Islet of Langerhans (tissue), 1 donor: ENCODE results near the gene NPAS3.

ENCODE experiments used
- FAIRE-seq: peaks from one replicate; lab custom pipeline; 2011; peaks lifted over from hg19 to GRCh38; lab: Jason Lieb, UNC

The NPAS3 gene

GRCh38 chr14:33839193-33840076 lies 900.8 kb downstream of the NPAS3 start:
- FAIRE-seq: no peak

- FAIRE-seq: no peak
Observed at GRCh38 chr14:33840797-33841196, 902.1 kb downstream of the NPAS3 start.

DNA sequence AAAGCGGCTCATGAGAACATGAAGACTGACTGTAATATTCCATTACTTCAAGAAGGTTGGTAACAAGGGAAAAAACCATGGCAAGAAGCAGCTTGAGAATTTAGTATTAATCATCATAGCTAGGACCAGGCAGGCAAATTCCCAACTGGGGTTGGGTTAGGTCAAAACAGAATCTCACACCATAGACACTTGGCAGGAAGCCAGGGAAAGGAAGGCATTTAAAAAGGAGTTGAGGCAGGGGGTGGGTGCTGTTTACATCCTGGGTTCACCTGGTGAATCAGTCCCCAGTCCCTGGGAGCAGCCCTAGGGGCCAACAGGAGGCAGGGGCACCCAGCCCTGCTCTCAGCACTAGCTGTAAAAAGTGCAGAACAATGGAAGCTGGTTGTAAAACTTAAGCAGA lies 903.6 kb downstream of the NPAS3 start:
- no peak for FAIRE-seq

DNA sequence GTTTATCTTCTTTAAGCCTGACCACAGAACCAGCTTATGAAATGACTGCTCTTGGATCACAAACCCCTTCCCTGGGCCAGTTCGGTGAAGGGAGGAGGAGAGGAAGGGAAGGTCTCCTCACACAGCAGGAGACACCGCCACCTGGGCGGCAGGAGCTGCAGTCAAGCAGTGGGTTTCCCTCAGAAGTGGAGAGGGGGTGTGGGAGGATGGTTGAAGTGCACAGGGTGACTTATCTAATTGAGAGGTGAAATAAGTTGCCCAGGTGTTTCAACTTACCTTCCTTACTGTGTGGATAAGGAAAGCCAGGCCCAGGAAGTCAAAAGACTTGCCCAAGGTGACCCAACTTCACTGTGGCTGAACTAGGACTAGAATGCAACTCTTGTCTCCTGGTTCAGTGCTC lies 905.4 kb downstream of the NPAS3 start:
- no peak for FAIRE-seq

- FAIRE-seq: no peak
Observed at GRCh38 chr14:33846100-33846824, 907.6 kb downstream of the NPAS3 start.

- FAIRE-seq: no peak
Observed at GRCh38 chr14:33847066-33847465, 908.4 kb downstream of the NPAS3 start.

- no peak for FAIRE-seq
Observed at GRCh38 chr14:33848009-33848408, 909.3 kb downstream of the NPAS3 start.

- FAIRE-seq: no peak
Observed at GRCh38 chr14:33848706-33849454, 910.2 kb downstream of the NPAS3 start.

GRCh38 chr14:33849455-33849801 lies 910.7 kb downstream of the NPAS3 start:
- no peak for FAIRE-seq

GRCh38 chr14:33850826-33851225 lies 912.1 kb downstream of the NPAS3 start:
- FAIRE-seq: no peak

GRCh38 chr14:33851366-33851765 lies 912.7 kb downstream of the NPAS3 start:
- FAIRE-seq: no peak

DNA sequence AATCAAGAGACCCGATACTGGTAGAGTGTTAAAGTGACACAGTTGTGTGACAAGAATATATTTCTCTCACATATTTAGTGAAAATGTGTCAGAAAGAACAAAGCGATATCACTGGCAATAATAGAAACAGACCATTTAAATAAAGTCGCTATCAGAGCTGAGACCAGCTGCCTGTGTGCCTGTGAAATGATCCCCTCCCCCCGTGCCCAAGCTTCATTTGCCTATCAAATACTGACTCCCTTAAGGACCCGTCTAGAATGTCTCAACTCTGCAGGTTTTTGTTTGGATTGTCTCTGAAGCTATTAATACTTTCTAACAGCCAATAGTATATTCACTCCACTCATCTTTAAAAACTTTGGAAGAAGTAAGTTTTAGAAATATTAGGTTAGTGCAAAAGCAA lies 913.3 kb downstream of the NPAS3 start:
- no peak for FAIRE-seq
